Upper lobe of left lung (tissue), 6 donors: ENCODE measurements around the gene GCDH. TPM values are rescaled to one million over a fixed set of nuclear protein-coding genes. Genes with fewer than 3 reads are reported as not detected.

Experiments used
- small RNA-seq, 4 donors: library from RNA; depleted of rRNA; stranded (forward); fragments of <200 nt; gene quantifications; one replicate each; pipeline ENCODE3, GENCODE V24; 2016
- total RNA-seq, 6 donors: library from RNA; depleted of rRNA in 4 of 6; stranded (reverse); fragments of >200 nt in 4 of 6; gene quantifications; one replicate each; pipeline versions ENCODE4 v1.1.0 to v1.2.1, GENCODE V29; 2016 to 2021
- donor health status: DM: no; HTN: no; CAD: no; lungs with moderate emphysema.
- donor health status: DM: no; HTN: yes; CAD: no; lungs with severe emphysema.

Gene GCDH
- total RNA-seq, 6 donors from 2014 or later, result 19.3 to 47.1 (median 33.3) TPM

Small RNA genes lying within 50 kb of the gene (small RNA-seq; reads per million reads assigned to genes)
- 0 to 0.33 (median 0.03) reads per million in 4 donors for gene MIR5695
- 0.26 to 1.6 (median 0.47) reads per million in 4 donors for gene MIR6515
- 0 reads per million in 4 donors for gene MIR6794

Other genes starting within 250 kb of the GCDH start
- 100 to 1,000 TPM in 5 of 6 donors, 10 to 100 TPM in 1; 56.8 to 299 (median 121) TPM for gene MAN2B1, start 224.4 kb upstream of the GCDH start, total RNA-seq
- gene WDR83, start 224.4 kb upstream of the GCDH start, total RNA-seq, result 10 to 100 TPM in 2 of 6 donors, 1 to 10 TPM in 4; 6.1 to 12.9 (median 8.4) TPM
- 100 to 1,000 TPM in 2 of 6 donors, 10 to 100 TPM in 4; 71.6 to 190 (median 94.3) TPM for gene DHPS, start 209.3 kb upstream of the GCDH start, total RNA-seq
- not detected for gene GNG14, start 203.2 kb upstream of the GCDH start, total RNA-seq
- 10 to 100 TPM in 2 of 6 donors, 1 to 10 TPM in 4; 6.5 to 13.7 (median 8.7) TPM for gene FBXW9, start 194.5 kb upstream of the GCDH start, total RNA-seq
- 100 to 1,000 TPM in 1 of 6 donors, 10 to 100 TPM in 5; 43.5 to 124 (median 46.1) TPM for gene TNPO2, start 167.2 kb upstream of the GCDH start, total RNA-seq
- gene TRIR, start 156.5 kb upstream of the GCDH start, total RNA-seq, result 100 to 1,000 TPM; 156 to 324 (median 261) TPM
- 10 to 100 TPM; 14.7 to 71.7 (median 49.8) TPM for gene GET3, start 153.7 kb upstream of the GCDH start, total RNA-seq
- under 1 TPM in 1 of 6 donors, not detected in 5; 0.11 TPM for gene BEST2, start 139.4 kb upstream of the GCDH start, total RNA-seq
- 100 to 1,000 TPM in 2 of 6 donors, 10 to 100 TPM in 4; 48.9 to 367 (median 79.6) TPM for gene HOOK2, start 115.6 kb upstream of the GCDH start, total RNA-seq
- 100 to 1,000 TPM; 127 to 422 (median 354) TPM for gene JUNB, start 99.7 kb upstream of the GCDH start, total RNA-seq
- gene PRDX2, start 89.4 kb upstream of the GCDH start, total RNA-seq, result 100 to 1,000 TPM in 4 of 6 donors, 10 to 100 TPM in 2; 57.6 to 173 (median 123) TPM
- 1 to 10 TPM in 2 of 6 donors, not detected in 4; 4.6 to 6.0 TPM for gene THSD8, start 89.1 kb upstream of the GCDH start, total RNA-seq
- 1 to 10 TPM; 4.2 to 7.6 (median 5.6) TPM for gene RNASEH2A, start 84.6 kb upstream of the GCDH start, total RNA-seq
- gene RTBDN, start 56.6 kb upstream of the GCDH start, total RNA-seq, result not detected
- under 1 TPM in 3 of 6 donors, not detected in 3; 0.17 to 0.89 (median 0.61) TPM for gene MAST1, start 52.6 kb upstream of the GCDH start, total RNA-seq
- gene DNASE2, start 9.7 kb upstream of the GCDH start, total RNA-seq, result 10 to 100 TPM; 34.6 to 87.2 (median 60.1) TPM
- gene KLF1, start 4.0 kb upstream of the GCDH start, total RNA-seq, result under 1 TPM in 4 of 6 donors, not detected in 2; 0.17 to 0.89 (median 0.42) TPM
- gene SYCE2, start 28.1 kb downstream of the GCDH start, total RNA-seq, result not detected
- gene FARSA, start 42.6 kb downstream of the GCDH start, total RNA-seq, result 100 to 1,000 TPM in 1 of 6 donors, 10 to 100 TPM in 5; 35.3 to 104 (median 53.4) TPM
- gene CALR, start 47.4 kb downstream of the GCDH start, total RNA-seq, result 1,000 to 10,000 TPM in 1 of 6 donors, 100 to 1,000 TPM in 5; 171 to 1,351 (median 423) TPM
- gene RAD23A, start 54.7 kb downstream of the GCDH start, total RNA-seq, result 100 to 1,000 TPM in 3 of 6 donors, 10 to 100 TPM in 3; 69.1 to 115 (median 98.8) TPM
- 10 to 100 TPM; 15.3 to 43.8 (median 26.6) TPM for gene GADD45GIP1, start 66.1 kb downstream of the GCDH start, total RNA-seq
- not detected for gene DAND5, start 78.4 kb downstream of the GCDH start, total RNA-seq
- gene NFIX, start 104.3 kb downstream of the GCDH start, total RNA-seq, result 100 to 1,000 TPM in 3 of 6 donors, 10 to 100 TPM in 3; 64.0 to 188 (median 107) TPM
- gene LYL1, start 211.7 kb downstream of the GCDH start, total RNA-seq, result 10 to 100 TPM; 22.6 to 55.5 (median 31.4) TPM
- 10 to 100 TPM; 27.2 to 92.2 (median 33.1) TPM for gene TRMT1, start 225.6 kb downstream of the GCDH start, total RNA-seq
- gene NACC1, start 227.1 kb downstream of the GCDH start, total RNA-seq, result 10 to 100 TPM; 22.0 to 96.1 (median 55.7) TPM